HEK293 (cell line): Measurements from ENCODE around the gene EEF1AKMT3.
A peak's percentile ranks its signal among the peaks of the same experiment; 100 is the strongest.

Source experiments
- CTCF ChIA-PET: fragments of 350-600 bp; formaldehyde crosslinking; extraction: SDS; loops from one replicate; lab custom pipeline; 2021; ENCODE audit warnings: antibody characterized with exemption; lab: Yijun Ruan, JAX
- POLR2A ChIA-PET: fragments of 300-600 bp; formaldehyde crosslinking; extraction: SDS; loops from one replicate; lab custom pipeline; 2020; ENCODE audit warnings: antibody characterized with exemption, inconsistent platforms; lab: Yijun Ruan, JAX
- H3K27ac ChIP-seq: fragments of 200-500 bp; sonication (Bioruptor generic); 2 replicates; pipeline ENCODE4 v1.5.1; 2014; ENCODE audit warnings: low read depth, low read length, control low read depth, inconsistent platforms; ENCODE audit errors: extremely low read depth
- H3K36me3 ChIP-seq, 2 experiments: fragments of 200-500 bp in 1 of 2; sonication (Bioruptor generic) in 1 of 2; 1 replicate in 1 of 2; 2 replicates in 1 of 2; pipeline ENCODE4 v1.5.1; 2014 to 2017; ENCODE audit warnings: inconsistent platforms in 2 of 2, low read length in 2 of 2; ENCODE audit not compliant: control insufficient read depth in 2 of 2, insufficient read depth in 1 of 2
- H3K4me1 ChIP-seq: fragments of 200-500 bp; sonication (Bioruptor generic); 2 replicates; pipeline ENCODE4 v1.5.1; 2014; ENCODE audit warnings: mild to moderate bottlenecking, low read length, inconsistent platforms; ENCODE audit not compliant: control insufficient read depth, insufficient read depth
- H3K4me3 ChIP-seq: 2 replicates; pipeline ENCODE4 v1.5.1; 2011; ENCODE audit warnings: low read depth, mild to moderate bottlenecking, control low read depth, low read length, moderate library complexity
- H3K9me3 ChIP-seq: fragments of 200-500 bp; sonication (Bioruptor generic); 2 replicates; pipeline ENCODE4 v1.5.1; 2014; ENCODE audit warnings: low read depth, low read length, inconsistent platforms; ENCODE audit not compliant: control insufficient read depth, insufficient read depth
- KLF9 ChIP-seq: fragments of 450-650 bp; formaldehyde crosslinking; IDR thresholded peaks from 2 replicates; pipeline ENCODE4 v1.5.1; 2016; ENCODE audit warnings: missing biosample characterization, missing genetic modification characterization, low read depth
- SCRT2 ChIP-seq: fragments of 450-650 bp; formaldehyde crosslinking; IDR thresholded peaks from 2 replicates; pipeline ENCODE4 v1.5.1; 2016; ENCODE audit warnings: missing biosample characterization, missing genetic modification characterization
- TCF7L2 ChIP-seq: IDR thresholded peaks from 2 replicates; pipeline ENCODE4 v1.6.1; 2011; ENCODE audit warnings: low read depth, mild to moderate bottlenecking, inconsistent platforms, low read length, moderate library complexity, borderline replicate concordance
- WT1 ChIP-seq: fragments of 450-650 bp; formaldehyde crosslinking; IDR thresholded peaks from 2 replicates; pipeline ENCODE4 v1.5.1; 2016; ENCODE audit warnings: missing biosample characterization, missing genetic modification characterization
- ZNF433 ChIP-seq: fragments of 450-650 bp; formaldehyde crosslinking; IDR thresholded peaks from 2 replicates; pipeline ENCODE4 v1.5.1; 2016; ENCODE audit warnings: missing biosample characterization, missing genetic modification characterization, low read depth
- ZNF473 ChIP-seq: fragments of 450-650 bp; formaldehyde crosslinking; IDR thresholded peaks from 2 replicates; pipeline ENCODE4 v1.5.1; 2017; ENCODE audit warnings: missing biosample characterization, missing genetic modification characterization
- ZNF596 ChIP-seq: fragments of 450-650 bp; IDR thresholded peaks from 2 replicates; pipeline ENCODE4 v1.5.0; 2018; ENCODE audit warnings: missing biosample characterization, mild to moderate bottlenecking, missing genetic modification characterization, moderate library complexity
- ZNF610 ChIP-seq: fragments of 450-650 bp; formaldehyde crosslinking; IDR thresholded peaks from 2 replicates; pipeline ENCODE4 v1.5.1; 2016; ENCODE audit warnings: missing biosample characterization, missing genetic modification characterization, borderline replicate concordance
- ZSCAN23 ChIP-seq: fragments of 450-650 bp; formaldehyde crosslinking; IDR thresholded peaks from 2 replicates; pipeline ENCODE4 v1.5.1; 2016; ENCODE audit warnings: missing biosample characterization, missing genetic modification characterization
- TF ChIP-seq, protein P1 (sequence below): fragments of 450-650 bp; formaldehyde crosslinking; conservative IDR thresholded peaks from 2 replicates; pipeline ENCODE4 v1.5.1; 2016; ENCODE audit warnings: low read depth, missing biosample characterization, missing genetic modification characterization
- TF ChIP-seq, protein P2 (sequence below): fragments of 450-650 bp; formaldehyde crosslinking; IDR thresholded peaks from 2 replicates; pipeline ENCODE4 v1.5.1; 2016; ENCODE audit warnings: missing biosample characterization, missing genetic modification characterization
- TF ChIP-seq, protein P3 (sequence below): fragments of 450-650 bp; formaldehyde crosslinking; IDR thresholded peaks from 2 replicates; pipeline ENCODE4 v1.5.1; 2017; ENCODE audit warnings: missing biosample characterization, missing genetic modification characterization

The EEF1AKMT3 gene

DNA sequence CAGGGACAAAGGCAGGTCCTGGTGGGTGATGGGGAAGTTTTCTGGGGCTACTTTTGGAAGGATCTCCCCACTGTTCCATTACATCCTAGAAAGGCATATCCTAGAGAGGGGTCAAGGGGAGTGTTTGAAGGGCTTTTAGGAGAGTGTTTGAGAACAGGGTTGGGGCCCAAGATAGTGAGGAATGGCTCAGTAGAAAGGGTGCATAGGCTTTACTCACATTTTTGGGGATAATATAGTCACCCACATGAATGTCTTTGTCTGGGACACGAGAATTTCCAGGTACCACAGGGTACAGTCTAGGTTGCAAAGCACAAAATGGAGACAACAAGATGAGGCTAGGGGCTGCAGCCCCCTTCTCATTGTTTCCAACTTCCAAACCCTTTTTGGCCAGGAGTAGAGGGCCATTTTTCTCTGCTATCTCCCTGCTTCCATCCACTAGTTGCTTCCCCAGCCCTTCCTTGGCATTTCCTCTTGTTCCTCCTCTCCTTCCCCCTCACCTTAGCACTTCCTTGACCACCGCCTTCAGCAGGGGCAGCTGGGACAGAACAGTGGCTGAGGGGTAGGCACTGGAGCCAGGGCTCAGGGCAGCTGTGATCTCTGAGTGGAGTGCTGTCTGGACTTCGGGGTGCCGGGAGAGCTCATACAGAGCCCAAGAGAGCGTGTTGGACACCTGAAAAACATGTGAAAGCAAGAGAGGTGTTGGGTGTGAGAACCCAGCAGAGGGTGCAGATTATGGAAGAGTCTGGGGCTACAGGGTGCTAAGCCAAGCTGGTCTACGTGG is 8.3 kb upstream of the EEF1AKMT3 start:
- H3K9me3 ChIP-seq, result no peaks in the 10 kb centered on the region
- peaks cover 0 to 32% of the 10 kb centered on the region in 2 experiments; a peak in 2 of 3 replicates for H3K36me3 ChIP-seq
- POLR2A ChIA-PET, result interaction anchor here (0.8 kb wide), 1 partner anchor 16 kb away, joined by 3 read pairs; no protein-coding TSS in a partner anchor
- H3K4me1 ChIP-seq, result peaks cover 15% of the 10 kb centered on the region
- H3K27ac ChIP-seq, result no peak overlapping the region
- no peak overlapping the region for H3K4me3 ChIP-seq
- TF ChIP-seq SCRT2 (tag by site-specific recombination), result peak; percentile 60
- no peak for TF ChIP-seq ZNF473 (tag by site-specific recombination)
- TF ChIP-seq, all 188 proteins: peak for 1
- CTCF ChIA-PET, result interaction anchor here (0.7 to 3.8 kb wide), 4 partner anchors 8 to 141 kb away, joined by 3 to 26 read pairs (median 3); partner anchors contain the start of genes MARCHF9 and TSFM

DNA sequence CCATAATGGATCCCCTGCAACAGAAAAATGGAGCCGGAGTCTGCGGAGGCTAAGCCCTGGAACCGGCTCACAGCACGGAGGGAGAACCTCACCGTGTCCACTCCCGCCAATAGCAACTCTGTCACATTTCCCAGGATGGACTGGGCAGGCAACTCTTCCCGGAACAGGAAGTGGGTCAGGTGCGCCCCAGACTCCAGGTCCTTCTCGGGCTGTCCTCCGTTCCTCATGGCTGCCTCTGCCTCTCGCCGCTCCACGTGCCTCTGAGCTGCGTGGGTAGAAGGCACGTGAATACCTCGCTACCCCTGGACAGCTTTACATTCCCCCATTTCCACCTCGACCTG is 7.8 kb upstream of the EEF1AKMT3 start:
- peaks cover 0 to 33% of the 10 kb centered on the region in 2 experiments; a peak in 2 of 3 replicates for H3K36me3 ChIP-seq
- CTCF ChIA-PET, result interaction anchor here (0.7 to 3.8 kb wide), 3 partner anchors 9 to 141 kb away, joined by 3 to 26 read pairs (median 3); partner anchors contain the start of gene MARCHF9
- TF ChIP-seq, protein P1, sequence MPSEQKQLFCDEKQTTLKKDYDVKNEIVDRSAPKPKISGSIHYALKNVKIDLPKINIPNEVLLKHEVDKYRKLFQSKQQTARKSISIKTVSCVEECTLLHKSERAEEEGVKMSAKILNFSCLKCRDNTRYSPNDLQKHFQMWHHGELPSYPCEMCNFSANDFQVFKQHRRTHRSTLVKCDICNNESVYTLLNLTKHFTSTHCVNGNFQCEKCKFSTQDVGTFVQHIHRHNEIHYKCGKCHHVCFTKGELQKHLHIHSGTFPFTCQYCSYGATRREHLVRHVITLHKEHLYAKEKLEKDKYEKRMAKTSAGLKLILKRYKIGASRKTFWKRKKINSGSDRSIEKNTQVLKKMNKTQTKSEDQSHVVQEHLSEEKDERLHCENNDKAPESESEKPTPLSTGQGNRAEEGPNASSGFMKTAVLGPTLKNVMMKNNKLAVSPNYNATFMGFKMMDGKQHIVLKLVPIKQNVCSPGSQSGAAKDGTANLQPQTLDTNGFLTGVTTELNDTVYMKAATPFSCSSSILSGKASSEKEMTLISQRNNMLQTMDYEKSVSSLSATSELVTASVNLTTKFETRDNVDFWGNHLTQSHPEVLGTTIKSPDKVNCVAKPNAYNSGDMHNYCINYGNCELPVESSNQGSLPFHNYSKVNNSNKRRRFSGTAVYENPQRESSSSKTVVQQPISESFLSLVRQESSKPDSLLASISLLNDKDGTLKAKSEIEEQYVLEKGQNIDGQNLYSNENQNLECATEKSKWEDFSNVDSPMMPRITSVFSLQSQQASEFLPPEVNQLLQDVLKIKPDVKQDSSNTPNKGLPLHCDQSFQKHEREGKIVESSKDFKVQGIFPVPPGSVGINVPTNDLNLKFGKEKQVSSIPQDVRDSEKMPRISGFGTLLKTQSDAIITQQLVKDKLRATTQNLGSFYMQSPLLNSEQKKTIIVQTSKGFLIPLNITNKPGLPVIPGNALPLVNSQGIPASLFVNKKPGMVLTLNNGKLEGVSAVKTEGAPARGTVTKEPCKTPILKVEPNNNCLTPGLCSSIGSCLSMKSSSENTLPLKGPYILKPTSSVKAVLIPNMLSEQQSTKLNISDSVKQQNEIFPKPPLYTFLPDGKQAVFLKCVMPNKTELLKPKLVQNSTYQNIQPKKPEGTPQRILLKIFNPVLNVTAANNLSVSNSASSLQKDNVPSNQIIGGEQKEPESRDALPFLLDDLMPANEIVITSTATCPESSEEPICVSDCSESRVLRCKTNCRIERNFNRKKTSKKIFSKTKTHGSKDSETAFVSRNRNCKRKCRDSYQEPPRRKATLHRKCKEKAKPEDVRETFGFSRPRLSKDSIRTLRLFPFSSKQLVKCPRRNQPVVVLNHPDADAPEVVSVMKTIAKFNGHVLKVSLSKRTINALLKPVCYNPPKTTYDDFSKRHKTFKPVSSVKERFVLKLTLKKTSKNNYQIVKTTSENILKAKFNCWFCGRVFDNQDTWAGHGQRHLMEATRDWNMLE (tag by site-specific recombination), result no peak
- TF ChIP-seq ZSCAN23 (tag by site-specific recombination), result no peak
- TF ChIP-seq, protein P2, sequence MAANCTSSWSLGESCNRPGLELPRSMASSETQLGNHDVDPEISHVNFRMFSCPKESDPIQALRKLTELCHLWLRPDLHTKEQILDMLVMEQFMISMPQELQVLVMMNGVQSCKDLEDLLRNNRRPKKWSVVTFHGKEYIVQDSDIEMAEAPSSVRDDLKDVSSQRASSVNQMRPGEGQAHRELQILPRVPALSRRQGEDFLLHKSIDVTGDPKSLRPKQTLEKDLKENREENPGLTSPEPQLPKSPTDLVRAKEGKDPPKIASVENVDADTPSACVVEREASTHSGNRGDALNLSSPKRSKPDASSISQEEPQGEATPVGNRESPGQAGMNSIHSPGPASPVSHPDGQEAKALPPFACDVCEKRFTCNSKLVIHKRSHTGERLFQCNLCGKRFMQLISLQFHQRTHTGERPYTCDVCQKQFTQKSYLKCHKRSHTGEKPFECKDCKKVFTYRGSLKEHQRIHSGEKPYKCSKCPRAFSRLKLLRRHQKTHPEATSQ (tag by site-specific recombination), result no peak
- no peak for TF ChIP-seq WT1 (tag by site-specific recombination)
- TF ChIP-seq KLF9 (tag by site-specific recombination), result no peak
- TF ChIP-seq TCF7L2, result no peak
- TF ChIP-seq, protein P3, sequence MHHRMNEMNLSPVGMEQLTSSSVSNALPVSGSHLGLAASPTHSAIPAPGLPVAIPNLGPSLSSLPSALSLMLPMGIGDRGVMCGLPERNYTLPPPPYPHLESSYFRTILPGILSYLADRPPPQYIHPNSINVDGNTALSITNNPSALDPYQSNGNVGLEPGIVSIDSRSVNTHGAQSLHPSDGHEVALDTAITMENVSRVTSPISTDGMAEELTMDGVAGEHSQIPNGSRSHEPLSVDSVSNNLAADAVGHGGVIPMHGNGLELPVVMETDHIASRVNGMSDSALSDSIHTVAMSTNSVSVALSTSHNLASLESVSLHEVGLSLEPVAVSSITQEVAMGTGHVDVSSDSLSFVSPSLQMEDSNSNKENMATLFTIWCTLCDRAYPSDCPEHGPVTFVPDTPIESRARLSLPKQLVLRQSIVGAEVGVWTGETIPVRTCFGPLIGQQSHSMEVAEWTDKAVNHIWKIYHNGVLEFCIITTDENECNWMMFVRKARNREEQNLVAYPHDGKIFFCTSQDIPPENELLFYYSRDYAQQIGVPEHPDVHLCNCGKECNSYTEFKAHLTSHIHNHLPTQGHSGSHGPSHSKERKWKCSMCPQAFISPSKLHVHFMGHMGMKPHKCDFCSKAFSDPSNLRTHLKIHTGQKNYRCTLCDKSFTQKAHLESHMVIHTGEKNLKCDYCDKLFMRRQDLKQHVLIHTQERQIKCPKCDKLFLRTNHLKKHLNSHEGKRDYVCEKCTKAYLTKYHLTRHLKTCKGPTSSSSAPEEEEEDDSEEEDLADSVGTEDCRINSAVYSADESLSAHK (tag by site-specific recombination), result no peak
- TF ChIP-seq ZNF433 (tag by site-specific recombination), result no peak
- TF ChIP-seq ZNF596 (tag by site-specific recombination), result no peak
- no peak for TF ChIP-seq ZNF610 (tag by site-specific recombination)
- TF ChIP-seq, all 188 proteins: peak for 0
- no peak overlapping the region for H3K4me3 ChIP-seq
- H3K27ac ChIP-seq, result no peak overlapping the region
- H3K4me1 ChIP-seq, result peaks cover 15% of the 10 kb centered on the region
- POLR2A ChIA-PET, result interaction anchor here (0.8 kb wide), 1 partner anchor 15 kb away, joined by 3 read pairs; no protein-coding TSS in a partner anchor
- H3K9me3 ChIP-seq, result no peaks in the 10 kb centered on the region
